Esophagus muscularis mucosa (tissue), 4 donors: ENCODE results near the gene A1BG.

Source experiments
- EP300 ChIP-seq: sonication (generic); formaldehyde crosslinking; IDR thresholded peaks from one replicate; pipeline ENCODE4 v1.6.1; 2017; ENCODE audit warnings: antibody characterized with exemption
- POLR2A ChIP-seq: fragments of 450-650 bp; IDR thresholded peaks from one replicate; pipeline ENCODE4 v1.6.1; 2017; ENCODE audit warnings: antibody characterized with exemption, moderate library complexity, mild to moderate bottlenecking, low read depth
- TF ChIP-seq, protein P1 (sequence below), 3 experiments: fragments of 200-600 bp in 2 of 3; fragments of 450-650 bp in 1 of 3; sonication (generic) in 2 of 3; IDR thresholded peaks; one replicate each; pipeline ENCODE4 v1.5.1; 2017 to 2019; ENCODE audit warnings: antibody characterized with exemption in 3 of 3, mild to moderate bottlenecking in 2 of 3, moderate library complexity in 1 of 3

DNA sequence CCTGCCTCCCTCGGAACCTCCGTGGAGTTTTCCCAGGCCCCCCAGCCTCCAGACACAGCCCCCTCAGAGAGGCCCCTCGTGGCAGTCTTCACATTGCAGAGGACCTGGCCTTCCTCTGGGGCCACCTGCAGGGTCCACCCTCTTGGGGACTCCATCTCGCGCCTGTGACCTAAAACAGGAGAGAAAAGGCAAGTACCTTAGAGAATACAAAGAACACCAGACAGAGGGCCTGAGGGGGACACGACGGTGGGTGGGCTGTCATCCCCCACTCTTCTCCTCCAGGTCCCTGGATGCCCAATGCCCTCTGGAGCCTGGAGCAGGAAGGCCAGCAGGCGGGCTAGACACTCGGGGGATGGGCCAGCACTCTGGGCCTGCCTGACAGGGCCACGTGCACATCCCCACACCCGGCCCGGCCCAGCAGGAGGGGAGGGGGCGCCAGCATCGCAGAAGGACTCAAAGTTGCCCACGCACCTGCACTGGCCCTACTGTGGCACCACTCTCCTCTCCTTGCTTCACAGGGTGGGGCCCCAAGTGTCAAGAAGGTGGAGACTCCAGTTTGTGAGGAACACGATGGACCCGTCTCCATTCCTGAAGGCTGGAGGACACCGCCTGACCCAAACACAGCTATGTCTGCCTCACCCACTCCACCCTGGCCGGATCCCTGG is 4.3 kb upstream of the A1BG start:
- TF ChIP-seq POLR2A (no peak), EP300 (no peak)
- TF ChIP-seq, protein P1, sequence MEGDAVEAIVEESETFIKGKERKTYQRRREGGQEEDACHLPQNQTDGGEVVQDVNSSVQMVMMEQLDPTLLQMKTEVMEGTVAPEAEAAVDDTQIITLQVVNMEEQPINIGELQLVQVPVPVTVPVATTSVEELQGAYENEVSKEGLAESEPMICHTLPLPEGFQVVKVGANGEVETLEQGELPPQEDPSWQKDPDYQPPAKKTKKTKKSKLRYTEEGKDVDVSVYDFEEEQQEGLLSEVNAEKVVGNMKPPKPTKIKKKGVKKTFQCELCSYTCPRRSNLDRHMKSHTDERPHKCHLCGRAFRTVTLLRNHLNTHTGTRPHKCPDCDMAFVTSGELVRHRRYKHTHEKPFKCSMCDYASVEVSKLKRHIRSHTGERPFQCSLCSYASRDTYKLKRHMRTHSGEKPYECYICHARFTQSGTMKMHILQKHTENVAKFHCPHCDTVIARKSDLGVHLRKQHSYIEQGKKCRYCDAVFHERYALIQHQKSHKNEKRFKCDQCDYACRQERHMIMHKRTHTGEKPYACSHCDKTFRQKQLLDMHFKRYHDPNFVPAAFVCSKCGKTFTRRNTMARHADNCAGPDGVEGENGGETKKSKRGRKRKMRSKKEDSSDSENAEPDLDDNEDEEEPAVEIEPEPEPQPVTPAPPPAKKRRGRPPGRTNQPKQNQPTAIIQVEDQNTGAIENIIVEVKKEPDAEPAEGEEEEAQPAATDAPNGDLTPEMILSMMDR (IDR thresholded peaks at IDR 0.05) = no peak
